Measurements from ENCODE around the gene MYOZ2.

Gene MYOZ2

DNA sequence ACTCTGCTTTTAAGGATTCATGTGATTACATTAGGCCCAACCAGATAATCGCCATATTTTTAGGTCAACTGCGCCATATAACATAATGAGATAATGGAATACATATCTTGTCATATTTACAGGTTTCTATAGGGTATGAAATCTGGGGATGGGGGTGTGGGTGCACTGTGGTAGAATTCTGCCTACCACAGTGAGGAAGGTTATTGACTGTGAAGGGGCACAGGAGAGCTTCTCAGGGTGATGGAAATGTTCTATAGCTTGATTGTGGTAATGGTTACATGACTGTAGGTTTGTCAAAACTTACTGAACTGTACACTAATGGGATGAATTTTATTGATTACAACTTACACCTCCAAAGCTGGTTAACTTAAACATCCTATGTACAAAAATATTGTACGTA lies 92.8 kb downstream of the MYOZ2 start:
- H3K27ac ChIP-seq (ENCODE audit: low read depth, low read length, poor library complexity, severe bottlenecking), result no peak overlapping the region
- H3K79me2 ChIP-seq (ENCODE audit: insufficient read depth, low read length), result no peaks in the 10 kb centered on the region
- no peaks in the 10 kb centered on the region for H3F3A ChIP-seq (ENCODE audit: insufficient read depth, low read length)
- H4K20me1 ChIP-seq (ENCODE audit: insufficient read depth, low read length), result no peaks in the 10 kb centered on the region
- H3K27me3 ChIP-seq (ENCODE audit: insufficient read depth, low read length), result no peaks in the 10 kb centered on the region
- no peak for TF ChIP-seq CTCF (IDR thresholded peaks at IDR 0.05; ENCODE audit: low read length)
- no peak for TF ChIP-seq EZH2 (IDR thresholded peaks at IDR 0.05; ENCODE audit: borderline replicate concordance, low read length)
- H3K4me2 ChIP-seq (ENCODE audit: low read length), result no peak overlapping the region
- H2AFZ ChIP-seq (ENCODE audit: low read length), result no peak overlapping the region
- no peak overlapping the region for H3K9ac ChIP-seq (ENCODE audit: low read length)
- H3K36me3 ChIP-seq (ENCODE audit: insufficient read depth, low read length), result peaks cover 6% of the 10 kb centered on the region; the same call in 1 of the 2 replicates
- H3K9me2 ChIP-seq (ENCODE audit: low read depth, low read length), result no peaks in the 10 kb centered on the region
- H3K4me3 ChIP-seq (ENCODE audit: low read depth, low read length, poor library complexity, severe bottlenecking), result no peak overlapping the region
- H3K9me3 ChIP-seq (ENCODE audit: low read length), result no peaks in the 10 kb centered on the region
- H3K4me1 ChIP-seq (ENCODE audit: insufficient read depth, low read length, severe bottlenecking), result peaks cover 10% of the 10 kb centered on the region

DNA sequence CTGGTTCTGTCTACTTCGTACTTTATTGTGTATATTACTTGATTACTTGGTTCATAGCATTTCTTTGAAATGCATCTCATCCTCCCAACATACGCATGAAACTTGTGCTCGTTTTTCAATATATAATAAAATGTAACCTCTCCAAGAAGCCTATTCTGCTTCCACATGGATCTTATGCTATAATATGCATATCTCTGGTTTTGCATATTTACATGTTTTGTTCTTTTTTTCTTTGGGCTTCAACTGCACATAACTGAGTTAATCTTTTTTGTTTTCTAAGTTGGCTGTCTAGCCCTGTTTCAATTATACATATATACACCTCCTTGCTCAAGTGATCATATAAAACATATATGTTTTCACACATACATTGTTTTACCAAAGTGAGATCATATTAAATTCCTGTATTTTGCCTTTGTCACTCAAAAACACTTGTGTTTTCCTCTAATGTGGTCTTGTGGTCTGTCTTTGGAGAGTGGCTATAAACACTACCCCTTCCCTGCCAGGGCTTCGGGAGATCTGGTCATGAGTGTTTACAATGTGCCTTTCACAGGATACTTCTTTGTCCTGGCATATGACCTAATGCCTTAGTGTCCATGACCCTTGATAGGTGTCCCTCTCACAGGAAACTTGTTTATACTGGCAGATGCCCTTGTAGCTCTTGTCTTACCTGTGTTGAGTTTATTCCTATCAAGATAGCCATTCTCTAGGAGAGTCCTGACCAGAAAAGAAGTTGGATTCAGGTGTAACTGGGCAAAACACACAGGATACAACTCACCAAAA lies 94.5 kb downstream of the MYOZ2 start:
- no peak overlapping the region for H3K9ac ChIP-seq (ENCODE audit: low read length)
- no peaks in the 10 kb centered on the region for H3K27me3 ChIP-seq (ENCODE audit: insufficient read depth, low read length)
- no peaks in the 10 kb centered on the region for H3K9me3 ChIP-seq (ENCODE audit: low read length)
- no peaks in the 10 kb centered on the region for H3K9me2 ChIP-seq (ENCODE audit: low read depth, low read length)
- no peak for TF ChIP-seq CTCF (IDR thresholded peaks at IDR 0.05; ENCODE audit: low read length)
- no peak overlapping the region for H3K4me3 ChIP-seq (ENCODE audit: low read depth, low read length, poor library complexity, severe bottlenecking)
- H3K36me3 ChIP-seq (ENCODE audit: insufficient read depth, low read length), result peaks cover 5% of the 10 kb centered on the region; the same call in 1 of the 2 replicates
- no peak overlapping the region for H3K27ac ChIP-seq (ENCODE audit: low read depth, low read length, poor library complexity, severe bottlenecking)
- no peaks in the 10 kb centered on the region for H4K20me1 ChIP-seq (ENCODE audit: insufficient read depth, low read length)
- peaks cover 17% of the 10 kb centered on the region for H3K4me1 ChIP-seq (ENCODE audit: insufficient read depth, low read length, severe bottlenecking)
- no peak overlapping the region for H3K4me2 ChIP-seq (ENCODE audit: low read length)
- H3F3A ChIP-seq (ENCODE audit: insufficient read depth, low read length), result no peaks in the 10 kb centered on the region
- H3K79me2 ChIP-seq (ENCODE audit: insufficient read depth, low read length), result 0 out of 2 replicates have a peak, but pooled peaks cover 4% of the 10 kb centered on the region
- H2AFZ ChIP-seq (ENCODE audit: low read length), result no peak overlapping the region

GRCh38 chr4:119231491-119231890 lies 95.9 kb downstream of the MYOZ2 start:
- H4K20me1 ChIP-seq (ENCODE audit: insufficient read depth, low read length), result no peaks in the 10 kb centered on the region
- H3K9me2 ChIP-seq (ENCODE audit: low read depth, low read length), result no peaks in the 10 kb centered on the region
- H3K79me2 ChIP-seq (ENCODE audit: insufficient read depth, low read length), result 0 out of 2 replicates have a peak, but pooled peaks cover 4% of the 10 kb centered on the region
- no peaks in the 10 kb centered on the region for H3F3A ChIP-seq (ENCODE audit: insufficient read depth, low read length)
- H3K27me3 ChIP-seq (ENCODE audit: insufficient read depth, low read length), result no peaks in the 10 kb centered on the region
- no peak overlapping the region for H3K4me3 ChIP-seq (ENCODE audit: low read depth, low read length, poor library complexity, severe bottlenecking)
- no peaks in the 10 kb centered on the region for H3K9me3 ChIP-seq (ENCODE audit: low read length)
- no peak overlapping the region for H3K4me2 ChIP-seq (ENCODE audit: low read length)
- no peak overlapping the region for H3K27ac ChIP-seq (ENCODE audit: low read depth, low read length, poor library complexity, severe bottlenecking)
- peaks cover 8% of the 10 kb centered on the region; the same call in 1 of the 2 replicates for H3K36me3 ChIP-seq (ENCODE audit: insufficient read depth, low read length)
- H3K4me1 ChIP-seq (ENCODE audit: insufficient read depth, low read length, severe bottlenecking), result peaks cover 17% of the 10 kb centered on the region
- no peak overlapping the region for H3K9ac ChIP-seq (ENCODE audit: low read length)
- TF ChIP-seq EZH2 (IDR thresholded peaks at IDR 0.05; ENCODE audit: borderline replicate concordance, low read length), result no peak
- no peak for TF ChIP-seq CTCF (IDR thresholded peaks at IDR 0.05; ENCODE audit: low read length)
- H2AFZ ChIP-seq (ENCODE audit: low read length), result no peak overlapping the region

All from OCI-LY1 (cell line).